Stimulated activated CD4-positive, alpha-beta T cell treated with anti-CD3 and anti-CD28 coated beads, TNF-alpha, amount 100 ng/mL, for 48 hours (primary cell): Measurements from ENCODE around the gene CDK14.
"Not testable (repeated sequence)": the region's sequence is repeated elsewhere in the genome, so short reads cannot be mapped to it uniquely, and the experiment has no call there.

ENCODE experiments used
- DNase-seq, 3 donors: peaks; one replicate each; pipeline ENCODE4 v3.0.0-alpha.2; 2020; ENCODE audit warnings: low read depth in 3 of 3

CDK14 gene

GRCh38 chr7:90789736-90790306, 193.7 kb downstream of the CDK14 start:
- no peak for DNase-seq

GRCh38 chr7:90791596-90791995, 195.5 kb downstream of the CDK14 start:
- DNase-seq: no peak

GRCh38 chr7:90792301-90792700, 196.2 kb downstream of the CDK14 start:
- DNase-seq: no peak

GRCh38 chr7:90794234-90794633, 198.1 kb downstream of the CDK14 start:
- DNase-seq: not testable (repeated sequence)

GRCh38 chr7:90797596-90797995, 201.5 kb downstream of the CDK14 start:
- no peak for DNase-seq

- DNase-seq: no peak
Measured at GRCh38 chr7:90804370-90804769, 208.2 kb downstream of the CDK14 start.

GRCh38 chr7:90815552-90815951, 219.4 kb downstream of the CDK14 start:
- not testable (repeated sequence) for DNase-seq

GRCh38 chr7:90816511-90817142, 220.5 kb downstream of the CDK14 start:
- DNase-seq: no peak

- no peak for DNase-seq
Measured at GRCh38 chr7:90817151-90817550, 221.0 kb downstream of the CDK14 start.

- no peak for DNase-seq
Measured at GRCh38 chr7:90817846-90818245, 221.7 kb downstream of the CDK14 start.

GRCh38 chr7:90818341-90818740, 222.2 kb downstream of the CDK14 start:
- DNase-seq: no peak

- DNase-seq: no peak
Measured at GRCh38 chr7:90821961-90822620, 226.0 kb downstream of the CDK14 start.

- no peak for DNase-seq
Measured at GRCh38 chr7:90824386-90825307, 228.5 kb downstream of the CDK14 start.

- no peak for DNase-seq
Measured at GRCh38 chr7:90825779-90826178, 229.7 kb downstream of the CDK14 start.

- DNase-seq: no peak
Measured at GRCh38 chr7:90828601-90829000, 232.5 kb downstream of the CDK14 start.

- DNase-seq: no peak
Measured at GRCh38 chr7:90830308-90830707, 234.2 kb downstream of the CDK14 start.

GRCh38 chr7:90832726-90833125, 236.6 kb downstream of the CDK14 start:
- no peak for DNase-seq

- DNase-seq: no peak
Measured at GRCh38 chr7:90833443-90833842, 237.3 kb downstream of the CDK14 start.

- DNase-seq: no peak
Measured at GRCh38 chr7:90834771-90835170, 238.7 kb downstream of the CDK14 start.

GRCh38 chr7:90835861-90836260, 239.7 kb downstream of the CDK14 start:
- DNase-seq: no peak

GRCh38 chr7:90836937-90837336, 240.8 kb downstream of the CDK14 start:
- DNase-seq: no peak

GRCh38 chr7:90838799-90839198, 242.7 kb downstream of the CDK14 start:
- no peak for DNase-seq
